NT2/D1 (cell line): Measurements from ENCODE around the gene TTLL13.

Experiments
- SUZ12 ChIP-seq: IDR thresholded peaks from 2 replicates; pipeline ENCODE4 v1.6.1; 2011; ENCODE audit not compliant: insufficient read length, insufficient read depth; ENCODE audit errors: extremely low read depth
- YY1 ChIP-seq: IDR thresholded peaks from 2 replicates; pipeline ENCODE4 v1.6.1; 2011; ENCODE audit not compliant: insufficient read length, insufficient read depth

DNA sequence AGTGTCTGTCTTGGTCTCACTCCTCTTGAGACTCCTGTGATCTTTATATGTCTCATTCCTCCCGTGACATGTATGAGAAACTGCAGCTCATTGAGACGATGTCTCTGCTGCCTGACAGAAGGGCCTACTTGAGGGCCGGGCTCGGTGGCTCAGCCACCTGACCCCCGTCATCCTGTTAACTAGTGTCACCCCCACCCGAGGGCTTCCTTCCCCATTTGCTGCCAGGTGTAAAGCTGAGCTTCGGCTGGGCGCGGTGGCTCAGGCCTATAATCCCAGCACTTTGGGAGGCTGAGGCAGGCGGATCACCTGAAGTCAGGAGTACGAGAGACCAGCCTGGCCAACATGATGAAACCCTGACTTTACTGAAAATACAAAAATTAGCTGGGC is 35.5 kb upstream of the TTLL13 start:
- TF ChIP-seq YY1 (no peak), SUZ12 (no peak)
